B cell (primary cell): ENCODE measurements around the gene SLC25A14. TPM values are rescaled to one million over a fixed set of nuclear protein-coding genes. Genes with fewer than 3 reads are reported as not detected.
"Not testable (repeated sequence)": the region's sequence is repeated elsewhere in the genome, so short reads cannot be mapped to it uniquely, and the experiment has no call there.

Experiments used
- ATAC-seq: fragments of 200-7000 bp; cut with Tn5 transposase; one replicate; pipeline ENCODE4 v1.10.0; 2021; ENCODE audit warnings: low read depth, mild to moderate bottlenecking, moderate number of reproducible peaks, moderate library complexity
- CTCF ChIA-PET: fragments of 350-600 bp; sonication (Branson Sonifier 250); formaldehyde crosslinking; loops from one replicate; lab custom pipeline; 2021; ENCODE audit warnings: antibody characterized with exemption, inconsistent platforms; lab: Charles Lee
- POLR2A ChIA-PET: fragments of 350-600 bp; sonication (Branson Sonifier 250); formaldehyde crosslinking; loops from one replicate; lab custom pipeline; 2021; ENCODE audit warnings: antibody characterized with exemption; lab: Charles Lee
- DNase-seq: peaks from one replicate; pipeline ENCODE4 v3.0.0; 2013
- H2AFZ ChIP-seq: 2 replicates; pipeline ENCODE4 v1.6.1; 2012; ENCODE audit warnings: mild to moderate bottlenecking, low read depth, low read length; ENCODE audit not compliant: insufficient read depth, poor library complexity, severe bottlenecking
- H3K27ac ChIP-seq, 2 donors: 1 replicate in 1 of 2; 2 replicates in 1 of 2; pipeline ENCODE4 v1.5.1; 2012 to 2013; ENCODE audit warnings: low read length in 2 of 2, mild to moderate bottlenecking in 2 of 2, moderate library complexity in 1 of 2
- H3K27me3 ChIP-seq, 4 experiments: fragments of 200-600 bp in 1 of 4; sonication (generic) in 1 of 4; replicated peaks in 1 of 4; 1 replicate in 2 of 4; 2 replicates in 2 of 4; pipeline versions ENCODE4 v1.6.1 to v1.7.0; 2013 to 2016; ENCODE audit warnings: low read length in 3 of 4, mild to moderate bottlenecking in 2 of 4, mixed read lengths in 1 of 4, moderate library complexity in 1 of 4; ENCODE audit not compliant: insufficient read depth in 4 of 4, control insufficient read depth in 3 of 4; ENCODE audit errors: control extremely low read depth in 1 of 4
- H3K36me3 ChIP-seq, 2 experiments: replicated peaks in 1 of 2; 1 replicate in 1 of 2; 2 replicates in 1 of 2; pipeline versions ENCODE4 v1.6.1 to v1.7.1; 2013; ENCODE audit warnings: low read length in 1 of 2; ENCODE audit not compliant: insufficient read depth in 2 of 2, control insufficient read depth in 1 of 2; ENCODE audit errors: control extremely low read depth in 1 of 2, extremely low read depth in 1 of 2
- H3K4me1 ChIP-seq, 2 donors: fragments of 200-600 bp in 1 of 2; sonication (generic) in 1 of 2; 1 replicate in 1 of 2; 2 replicates in 1 of 2; pipeline versions ENCODE4 v1.5.1 to v1.6.1; 2013 to 2017; ENCODE audit warnings: low read length in 2 of 2; ENCODE audit not compliant: control insufficient read depth in 2 of 2, insufficient read depth in 2 of 2
- H3K4me2 ChIP-seq: replicated peaks from 2 replicates; pipeline ENCODE3; 2012; ENCODE audit warnings: mild to moderate bottlenecking, low read depth, low read length; ENCODE audit not compliant: poor library complexity, severe bottlenecking
- H3K4me3 ChIP-seq, 5 experiments: fragments of 200-600 bp in 1 of 5; sonication (generic) in 1 of 5; 1 replicate in 3 of 5; 2 replicates in 2 of 5; pipeline versions ENCODE4 v1.5.1 to v1.7.0; 2011 to 2016; ENCODE audit warnings: low read length in 4 of 5, mild to moderate bottlenecking in 4 of 5, low read depth in 2 of 5, control low read depth in 1 of 5, moderate library complexity in 1 of 5; ENCODE audit not compliant: insufficient read depth in 1 of 5; ENCODE audit errors: control extremely low read depth in 1 of 5, extremely low read depth in 1 of 5
- H3K79me2 ChIP-seq: fragments of 200-600 bp; sonication (generic); one replicate; pipeline ENCODE4 v1.6.0; 2016; ENCODE audit warnings: low read length; ENCODE audit not compliant: control insufficient read depth, insufficient read depth
- H3K9ac ChIP-seq: fragments of 200-600 bp; sonication (generic); 2 replicates; pipeline ENCODE4 v1.6.1; 2017; ENCODE audit warnings: mild to moderate bottlenecking, low read length, moderate library complexity
- H3K9me3 ChIP-seq, 3 donors: one replicate each; pipeline versions ENCODE4 v1.6.1 to v1.7.1; 2013; ENCODE audit warnings: low read length in 2 of 3; ENCODE audit not compliant: control insufficient read depth in 2 of 3, insufficient read depth in 1 of 3; ENCODE audit errors: control extremely low read depth in 1 of 3
- H4K20me1 ChIP-seq: 2 replicates; pipeline ENCODE4 v1.6.0; 2012; ENCODE audit warnings: mild to moderate bottlenecking, low read length; ENCODE audit not compliant: insufficient read depth, control insufficient read depth, poor library complexity, severe bottlenecking
- H3K27ac Mint-ChIP-seq: one replicate; pipeline ENCODE4 v1.8.0; 2021; ENCODE audit warnings: mixed read lengths
- H3K27me3 Mint-ChIP-seq: one replicate; pipeline ENCODE4 v1.8.0; 2021; ENCODE audit warnings: mixed read lengths
- H3K4me1 Mint-ChIP-seq: one replicate; pipeline ENCODE4 v1.8.0; 2021; ENCODE audit warnings: mixed read lengths
- H3K4me3 Mint-ChIP-seq: one replicate; pipeline ENCODE4 v1.8.0; 2021; ENCODE audit warnings: mixed read lengths
- H3K9me3 Mint-ChIP-seq: one replicate; pipeline ENCODE4 v1.8.0; 2022; ENCODE audit warnings: mixed read lengths; ENCODE audit not compliant: insufficient read depth
- CTCF ChIP-seq: fragments of 200-600 bp; IDR thresholded peaks from one replicate; pipeline ENCODE4 v1.8.0; 2022; ENCODE audit warnings: antibody characterized with exemption, mild to moderate bottlenecking
- EZH2 ChIP-seq: IDR thresholded peaks from 2 replicates; pipeline ENCODE4 v1.6.1; 2012; ENCODE audit warnings: borderline replicate concordance, low read depth, mild to moderate bottlenecking, moderate library complexity, low read length; ENCODE audit not compliant: insufficient read depth, poor library complexity, severe bottlenecking
- WGBS: methylation state at CpG from one replicate; pipeline ENCODE4 v1.1.5; 2013; ENCODE audit warnings: missing lambda C conversion rate; ENCODE audit not compliant: insufficient coverage; 5-methylcytosine and 5-hydroxymethylcytosine counted together
- intact Hi-C: fragments of 100-400 bp; cut with micrococcal nuclease; formaldehyde crosslinking; loops from one replicate; pipeline ENCODE4 v1.10.0; 2022
- polyA plus RNA-seq: library from polyadenylated mRNA; depleted of rRNA; stranded (reverse); fragments of >200 nt; gene quantifications from 2 replicates; pipeline ENCODE4 v1.2.3, GENCODE V29; 2012
- total RNA-seq, 2 donors: library from RNA; stranded (reverse); fragments of 120-200 nt in 1 of 2; gene quantifications; 1 replicate in 1 of 2; 2 replicates in 1 of 2; pipeline versions ENCODE4 v1.2.3 to v1.2.4, GENCODE V29; 2013 to 2022

SLC25A14 gene
- total and polyA plus RNA-seq, 2 donors (not counting 1 experiment from before 2014, with no cell fraction given) = 13.1 to 23.7 TPM

DNA sequence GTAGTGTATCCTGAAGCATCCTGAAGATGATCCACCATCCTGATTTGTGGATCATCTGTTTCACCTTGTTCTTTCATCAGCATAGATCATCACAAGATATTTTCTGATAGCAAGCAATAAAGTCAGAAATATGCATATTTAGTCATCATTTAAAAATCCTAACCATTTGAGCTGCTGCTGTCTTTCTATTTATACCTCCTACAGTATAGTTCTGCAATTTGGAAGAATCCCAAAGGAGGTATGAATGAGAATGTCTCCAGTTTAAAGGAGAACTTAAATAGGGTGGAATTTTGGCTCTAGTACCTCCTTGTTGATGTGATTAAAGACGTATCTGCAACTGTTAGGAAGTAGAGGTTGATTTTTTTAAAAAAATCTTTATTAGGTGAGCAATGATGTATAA, 7.6 kb downstream of the SLC25A14 start:
- ATAC-seq (no peak), DNase-seq (no peak)
- Histone ChIP-seq H3K9me3 (no peaks in the 10 kb centered on the region), H3K36me3 (peaks cover 0 to 1% of the 10 kb centered on the region in 2 experiments), H2AFZ (no peak overlapping the region), H3K9ac (no peak overlapping the region), H3K4me2 (no peak overlapping the region), H3K4me1 (no peaks in the 10 kb centered on the region), H4K20me1 (no peaks in the 10 kb centered on the region), H3K27me3 (no peaks in the 10 kb centered on the region), H3K79me2 (no peaks in the 10 kb centered on the region), H3K4me3 (no peak overlapping the region), H3K27ac (no peak overlapping the region)
- Mint-ChIP-seq H3K9me3 (no peaks in the 10 kb centered on the region), H3K27ac (no peak overlapping the region), H3K4me1 (no peaks in the 10 kb centered on the region), H3K4me3 (no peak overlapping the region), H3K27me3 (no peaks in the 10 kb centered on the region)
- intact Hi-C loops = no loop called here
- TF ChIP-seq EZH2 = no peak
- TF ChIP-seq CTCF = no peak
- ChIA-PET CTCF (no interaction called here), POLR2A (no interaction called here)
- no CpG with 5 or more reads among the region's 1 CpG for WGBS

DNA sequence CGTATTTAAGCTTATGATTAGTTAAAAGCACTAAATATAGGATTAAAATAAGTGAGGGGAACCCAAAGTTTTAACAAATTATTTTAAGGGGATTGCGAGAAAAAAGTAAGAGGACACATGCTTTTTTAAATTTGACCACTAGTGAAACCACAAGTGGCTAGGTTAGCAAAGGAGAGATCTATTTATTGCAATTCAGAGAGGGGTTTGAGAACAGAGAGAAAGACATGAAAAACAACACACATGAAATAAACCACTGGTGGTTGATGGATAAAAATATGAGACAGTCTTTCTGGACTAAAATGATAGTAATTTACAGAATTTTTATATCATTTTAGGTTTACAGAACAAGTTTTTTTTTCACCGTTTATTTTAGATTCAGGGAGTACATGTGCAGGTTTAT, 11.8 kb downstream of the SLC25A14 start:
- intact Hi-C loops = no loop called here
- Histone ChIP-seq H2AFZ (no peak overlapping the region), H3K79me2 (no peaks in the 10 kb centered on the region), H4K20me1 (no peaks in the 10 kb centered on the region), H3K4me3 (no peak overlapping the region), H3K36me3 (no peaks in the 10 kb centered on the region), H3K4me1 (no peaks in the 10 kb centered on the region), H3K27ac (no peak overlapping the region), H3K9ac (no peak overlapping the region), H3K9me3 (no peaks in the 10 kb centered on the region), H3K27me3 (no peaks in the 10 kb centered on the region), H3K4me2 (no peak overlapping the region)
- WGBS = no CpG with 5 or more reads among the region's 3 CpGs
- TF ChIP-seq CTCF = no peak
- TF ChIP-seq EZH2 = no peak
- Mint-ChIP-seq H3K4me3 (no peak overlapping the region), H3K4me1 (no peaks in the 10 kb centered on the region), H3K27me3 (no peaks in the 10 kb centered on the region), H3K27ac (no peak overlapping the region), H3K9me3 (no peaks in the 10 kb centered on the region)
- CTCF ChIA-PET = no interaction called here
- ATAC-seq (no peak), DNase-seq (no peak)
- POLR2A ChIA-PET = no interaction called here

DNA sequence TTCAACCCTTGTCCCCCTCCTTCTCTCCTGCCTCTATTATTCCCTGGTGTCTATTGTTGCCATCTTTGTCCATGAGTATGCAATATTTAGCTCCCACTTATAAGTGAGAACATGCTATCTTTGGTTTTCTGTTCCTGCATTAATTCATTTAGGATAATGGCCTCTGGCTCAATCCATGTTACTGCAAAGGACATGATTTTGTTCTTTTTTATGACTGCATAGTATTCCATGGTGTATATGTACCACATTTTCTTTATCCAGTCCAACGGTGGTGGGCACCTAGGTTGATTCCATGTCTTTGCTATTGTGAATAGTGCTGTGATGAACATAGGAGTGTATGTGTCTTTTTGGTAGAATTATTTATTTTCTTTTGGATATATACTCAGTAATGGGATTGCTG, 12.3 kb downstream of the SLC25A14 start:
- H3K4me2 ChIP-seq, POLR2A ChIA-PET: not testable (repeated sequence)
- no CpG with 5 or more reads among the region's 1 CpG for WGBS

More for the DNA sequence above, 12.3 kb downstream of the SLC25A14 start:
- H3K27me3 Mint-ChIP-seq, H3K4me3 ChIP-seq, H3K4me3 Mint-ChIP-seq, intact Hi-C loops, H3K4me1 Mint-ChIP-seq, CTCF ChIA-PET, H3K27me3 ChIP-seq, H3K9me3 Mint-ChIP-seq, H2AFZ ChIP-seq, H4K20me1 ChIP-seq, H3K9ac ChIP-seq, H3K36me3 ChIP-seq, H3K9me3 ChIP-seq, H3K4me1 ChIP-seq, H3K27ac Mint-ChIP-seq, H3K79me2 ChIP-seq, ATAC-seq, DNase-seq, H3K27ac ChIP-seq: not testable (repeated sequence)
